Adrenal gland (tissue), 12 donors: ENCODE results near the gene DSCAML1. TPM values are rescaled to one million over a fixed set of nuclear protein-coding genes. Genes with fewer than 3 reads are reported as not detected.

Experiments used
- DNase-seq, 7 donors: peaks; one replicate each; pipeline ENCODE4 v3.0.0-alpha.2; 2019 to 2020
- H3K27ac ChIP-seq, 5 donors: fragments of 200-600 bp; sonication (generic) in 4 of 5; 1 replicate in 3 of 5; 2 replicates in 2 of 5; pipeline versions ENCODE4 v1.5.1 to v1.8.0; 2016 to 2020; ENCODE audit warnings: mild to moderate bottlenecking in 1 of 5
- H3K27me3 ChIP-seq: fragments of 200-600 bp; 2 replicates; pipeline ENCODE4 v1.8.0; 2021
- H3K36me3 ChIP-seq, 2 donors: fragments of 200-600 bp; replicated peaks in 1 of 2; 1 replicate in 1 of 2; 2 replicates in 1 of 2; pipeline versions ENCODE4 v1.5.1 to v1.8.0; 2018 to 2022
- H3K4me1 ChIP-seq, 2 donors: fragments of 200-600 bp; replicated peaks in 1 of 2; 1 replicate in 1 of 2; 2 replicates in 1 of 2; pipeline versions ENCODE4 v1.5.1 to v1.8.0; 2018 to 2021
- H3K4me3 ChIP-seq, 4 donors: fragments of 200-600 bp; sonication (generic) in 3 of 4; one replicate each; pipeline ENCODE4 v1.5.1; 2016 to 2018
- H3K9me3 ChIP-seq, 3 donors: fragments of 200-600 bp; sonication (generic) in 1 of 3; replicated peaks in 1 of 3; 1 replicate in 2 of 3; 2 replicates in 1 of 3; pipeline versions ENCODE4 v1.5.1 to v1.8.0; 2016 to 2021
- CTCF ChIP-seq, 6 experiments: fragments of 450-650 bp in 4 of 6; fragments of 200-600 bp in 2 of 6; sonication (generic) in 1 of 6; IDR thresholded peaks; 1 replicate in 5 of 6; 2 replicates in 1 of 6; pipeline versions ENCODE4 v1.5.1 to v1.8.0; 2016 to 2021; ENCODE audit warnings: antibody characterized with exemption in 6 of 6, mild to moderate bottlenecking in 2 of 6, moderate library complexity in 1 of 6
- POLR2A ChIP-seq, 2 donors: fragments of 450-650 bp; IDR thresholded peaks; one replicate each; pipeline ENCODE4 v1.6.1; 2017; ENCODE audit warnings: antibody characterized with exemption in 2 of 2, mild to moderate bottlenecking in 2 of 2, moderate library complexity in 1 of 2
- WGBS, 4 donors: extraction: QIAGEN DNeasy Blood & Tissue Kit in 2 of 4; methylation state at CpG; one replicate each; pipeline versions ENCODE4 v1.1.5 to v1.1.7; 2013 to 2017; 5-methylcytosine and 5-hydroxymethylcytosine counted together
- intact Hi-C, 2 donors: fragments of 100-400 bp; cut with DNase I; formaldehyde crosslinking; loops; one replicate each; pipeline versions ENCODE4 v1.14.1 to v1.15.0; 2022 to 2023
- polyA plus RNA-seq, 3 donors: library from polyadenylated mRNA; stranded (reverse); fragments of 200-250 nt in 2 of 3; fragments of 350-450 nt in 1 of 3; fragmentation: Illumina TruSeq in 1 of 3; extraction: RNeasy Lipid Tissue Mini Kit (QIAGEN cat#74804) in 1 of 3; gene quantifications; one replicate each; pipeline ENCODE4 v1.2.3, GENCODE V29; 2013 to 2014
- total RNA-seq, 9 donors: library from RNA; depleted of rRNA in 4 of 9; stranded (reverse); fragments of >200 nt in 4 of 9; fragments of 120-200 nt in 1 of 9; fragmentation: NEBNext Ultra II Directional in 1 of 9; extraction: Animal tissue kit (Norgen Biotek cat#: 25700) in 1 of 9; gene quantifications; one replicate each; pipeline versions ENCODE4 v1.1.0 to v1.2.4, GENCODE V29; 2013 to 2023
- donor health status: healthy with polysubstance abuse.
- donor health status: Bipolar disorder and iron deficiency.
- donor health status: DM: yes; HTN: yes; CAD: no.
- donor health status: DM: no; HTN: no; CAD: no.
- donor health status: DM: no; HTN: no; CAD: no.
- donor health status: DM: yes; HTN: yes; CAD: no.

Gene DSCAML1
- total and polyA plus RNA-seq, 12 donors = 0.09 to 1.9 (median 0.55) TPM; not detected in 1

- no peaks in the 10 kb centered on the region for H3K36me3 ChIP-seq
- TF ChIP-seq CTCF (IDR thresholded peaks at IDR 0.05) = no peak
- no peak for TF ChIP-seq POLR2A (IDR thresholded peaks at IDR 0.05)
- no peak overlapping the region for H3K27ac ChIP-seq
- H3K4me1 ChIP-seq = no peaks in the 10 kb centered on the region
- 62 to 67% (median 65%) methylated on average over 8 of the region's 8 CpGs for WGBS, 4 donors
- H3K9me3 ChIP-seq = no peaks in the 10 kb centered on the region
- no peak for DNase-seq
- H3K4me3 ChIP-seq = no peak overlapping the region
- intact Hi-C loops = no loop called here
- H3K27me3 ChIP-seq = no peaks in the 10 kb centered on the region
Observed at GRCh38 chr11:117511483-117511930, 285.5 kb downstream of the DSCAML1 start.

- Histone ChIP-seq H3K4me3 (no peak overlapping the region), H3K4me1 (no peaks in the 10 kb centered on the region), H3K36me3 (no peaks in the 10 kb centered on the region), H3K9me3 (no peaks in the 10 kb centered on the region), H3K27ac (no peak overlapping the region), H3K27me3 (no peaks in the 10 kb centered on the region)
- TF ChIP-seq POLR2A (IDR thresholded peaks at IDR 0.05) (no peak), CTCF (IDR thresholded peaks at IDR 0.05) (no peak)
- WGBS, 4 donors = 63 to 70% (median 68%) methylated on average over 3 of the region's 3 CpGs
- intact Hi-C loops = no loop called here
- no peak for DNase-seq
Observed at GRCh38 chr11:117510646-117511045, 286.4 kb downstream of the DSCAML1 start.

- TF ChIP-seq POLR2A (IDR thresholded peaks at IDR 0.05) (no peak), CTCF (IDR thresholded peaks at IDR 0.05) (no peak)
- intact Hi-C loops = no loop called here
- no peak for DNase-seq
- WGBS, 4 donors = 40 to 84% (median 75%) methylated on average over 1 to 8 of the region's 8 CpGs; no CpG with 5 or more reads in 1 of the 4 donors
- Histone ChIP-seq H3K36me3 (no peaks in the 10 kb centered on the region), H3K4me1 (no peaks in the 10 kb centered on the region), H3K4me3 (no peak overlapping the region), H3K27me3 (no peaks in the 10 kb centered on the region), H3K9me3 (no peaks in the 10 kb centered on the region), H3K27ac (no peak overlapping the region)
Observed at GRCh38 chr11:117509543-117509942, 287.5 kb downstream of the DSCAML1 start.

- no peaks in the 10 kb centered on the region for H3K9me3 ChIP-seq
- no peaks in the 10 kb centered on the region for H3K4me1 ChIP-seq
- H3K27ac ChIP-seq = no peak overlapping the region
- 74 to 81% (median 77%) methylated on average over 6 of the region's 6 CpGs for WGBS, 4 donors
- intact Hi-C loops = no loop called here
- H3K36me3 ChIP-seq = no peaks in the 10 kb centered on the region
- no peaks in the 10 kb centered on the region for H3K27me3 ChIP-seq
- H3K4me3 ChIP-seq = no peak overlapping the region
- no peak for TF ChIP-seq CTCF (IDR thresholded peaks at IDR 0.05)
- TF ChIP-seq POLR2A (IDR thresholded peaks at IDR 0.05) = no peak
- DNase-seq = no peak
Observed at GRCh38 chr11:117506971-117507370, 290.0 kb downstream of the DSCAML1 start.
